ENCODE measurements around the gene SMIM38. TPM values are rescaled to one million over a fixed set of nuclear protein-coding genes. Genes with fewer than 3 reads are reported as not detected.

SMIM38 gene
- total and polyA plus RNA-seq, 2 experiments from 2014 or later, result 0.38 TPM; not detected in 1

GRCh38 chr11:69171476-69172240 lies 15.9 kb downstream of the SMIM38 start:
- TF ChIP-seq POLR2AphosphoS5 (IDR thresholded peaks at IDR 0.05; ENCODE audit: low read depth) (no peak), JUNB (IDR thresholded peaks at IDR 0.05; ENCODE audit: unreplicated experiment) (no peak), CREB1 (CRISPR knock-in tag; IDR thresholded peaks at IDR 0.05; ENCODE audit: low read depth) (no peak), STAT1 (IDR thresholded peaks at IDR 0.05; ENCODE audit: unreplicated experiment) (no peak), EZH2phosphoT487 (IDR thresholded peaks at IDR 0.05; ENCODE audit: unreplicated experiment) (no peak), EZH2 (IDR thresholded peaks at IDR 0.05; ENCODE audit: low read depth, unreplicated experiment) (no peak), NANOG (IDR thresholded peaks at IDR 0.05; ENCODE audit: borderline replicate concordance) (no peak), ZNF114 (CRISPR knock-in tag; IDR thresholded peaks at IDR 0.05) (no peak), ZNF331 (CRISPR knock-in tag; IDR thresholded peaks at IDR 0.05; ENCODE audit: low read depth) (no peak)
- TF ChIP-seq, protein P1, sequence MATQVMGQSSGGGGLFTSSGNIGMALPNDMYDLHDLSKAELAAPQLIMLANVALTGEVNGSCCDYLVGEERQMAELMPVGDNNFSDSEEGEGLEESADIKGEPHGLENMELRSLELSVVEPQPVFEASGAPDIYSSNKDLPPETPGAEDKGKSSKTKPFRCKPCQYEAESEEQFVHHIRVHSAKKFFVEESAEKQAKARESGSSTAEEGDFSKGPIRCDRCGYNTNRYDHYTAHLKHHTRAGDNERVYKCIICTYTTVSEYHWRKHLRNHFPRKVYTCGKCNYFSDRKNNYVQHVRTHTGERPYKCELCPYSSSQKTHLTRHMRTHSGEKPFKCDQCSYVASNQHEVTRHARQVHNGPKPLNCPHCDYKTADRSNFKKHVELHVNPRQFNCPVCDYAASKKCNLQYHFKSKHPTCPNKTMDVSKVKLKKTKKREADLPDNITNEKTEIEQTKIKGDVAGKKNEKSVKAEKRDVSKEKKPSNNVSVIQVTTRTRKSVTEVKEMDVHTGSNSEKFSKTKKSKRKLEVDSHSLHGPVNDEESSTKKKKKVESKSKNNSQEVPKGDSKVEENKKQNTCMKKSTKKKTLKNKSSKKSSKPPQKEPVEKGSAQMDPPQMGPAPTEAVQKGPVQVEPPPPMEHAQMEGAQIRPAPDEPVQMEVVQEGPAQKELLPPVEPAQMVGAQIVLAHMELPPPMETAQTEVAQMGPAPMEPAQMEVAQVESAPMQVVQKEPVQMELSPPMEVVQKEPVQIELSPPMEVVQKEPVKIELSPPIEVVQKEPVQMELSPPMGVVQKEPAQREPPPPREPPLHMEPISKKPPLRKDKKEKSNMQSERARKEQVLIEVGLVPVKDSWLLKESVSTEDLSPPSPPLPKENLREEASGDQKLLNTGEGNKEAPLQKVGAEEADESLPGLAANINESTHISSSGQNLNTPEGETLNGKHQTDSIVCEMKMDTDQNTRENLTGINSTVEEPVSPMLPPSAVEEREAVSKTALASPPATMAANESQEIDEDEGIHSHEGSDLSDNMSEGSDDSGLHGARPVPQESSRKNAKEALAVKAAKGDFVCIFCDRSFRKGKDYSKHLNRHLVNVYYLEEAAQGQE (IDR thresholded peaks at IDR 0.05; ENCODE audit: unreplicated experiment), result no peak
- TF ChIP-seq, protein P2, sequence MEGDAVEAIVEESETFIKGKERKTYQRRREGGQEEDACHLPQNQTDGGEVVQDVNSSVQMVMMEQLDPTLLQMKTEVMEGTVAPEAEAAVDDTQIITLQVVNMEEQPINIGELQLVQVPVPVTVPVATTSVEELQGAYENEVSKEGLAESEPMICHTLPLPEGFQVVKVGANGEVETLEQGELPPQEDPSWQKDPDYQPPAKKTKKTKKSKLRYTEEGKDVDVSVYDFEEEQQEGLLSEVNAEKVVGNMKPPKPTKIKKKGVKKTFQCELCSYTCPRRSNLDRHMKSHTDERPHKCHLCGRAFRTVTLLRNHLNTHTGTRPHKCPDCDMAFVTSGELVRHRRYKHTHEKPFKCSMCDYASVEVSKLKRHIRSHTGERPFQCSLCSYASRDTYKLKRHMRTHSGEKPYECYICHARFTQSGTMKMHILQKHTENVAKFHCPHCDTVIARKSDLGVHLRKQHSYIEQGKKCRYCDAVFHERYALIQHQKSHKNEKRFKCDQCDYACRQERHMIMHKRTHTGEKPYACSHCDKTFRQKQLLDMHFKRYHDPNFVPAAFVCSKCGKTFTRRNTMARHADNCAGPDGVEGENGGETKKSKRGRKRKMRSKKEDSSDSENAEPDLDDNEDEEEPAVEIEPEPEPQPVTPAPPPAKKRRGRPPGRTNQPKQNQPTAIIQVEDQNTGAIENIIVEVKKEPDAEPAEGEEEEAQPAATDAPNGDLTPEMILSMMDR (conservative IDR thresholded peaks at IDR 0.05; ENCODE audit: low read depth in 2 of 2), result no peak
- TF ChIP-seq, protein P3, sequence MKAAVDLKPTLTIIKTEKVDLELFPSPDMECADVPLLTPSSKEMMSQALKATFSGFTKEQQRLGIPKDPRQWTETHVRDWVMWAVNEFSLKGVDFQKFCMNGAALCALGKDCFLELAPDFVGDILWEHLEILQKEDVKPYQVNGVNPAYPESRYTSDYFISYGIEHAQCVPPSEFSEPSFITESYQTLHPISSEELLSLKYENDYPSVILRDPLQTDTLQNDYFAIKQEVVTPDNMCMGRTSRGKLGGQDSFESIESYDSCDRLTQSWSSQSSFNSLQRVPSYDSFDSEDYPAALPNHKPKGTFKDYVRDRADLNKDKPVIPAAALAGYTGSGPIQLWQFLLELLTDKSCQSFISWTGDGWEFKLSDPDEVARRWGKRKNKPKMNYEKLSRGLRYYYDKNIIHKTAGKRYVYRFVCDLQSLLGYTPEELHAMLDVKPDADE (IDR thresholded peaks at IDR 0.05), result no peak
- TF ChIP-seq, protein P4, sequence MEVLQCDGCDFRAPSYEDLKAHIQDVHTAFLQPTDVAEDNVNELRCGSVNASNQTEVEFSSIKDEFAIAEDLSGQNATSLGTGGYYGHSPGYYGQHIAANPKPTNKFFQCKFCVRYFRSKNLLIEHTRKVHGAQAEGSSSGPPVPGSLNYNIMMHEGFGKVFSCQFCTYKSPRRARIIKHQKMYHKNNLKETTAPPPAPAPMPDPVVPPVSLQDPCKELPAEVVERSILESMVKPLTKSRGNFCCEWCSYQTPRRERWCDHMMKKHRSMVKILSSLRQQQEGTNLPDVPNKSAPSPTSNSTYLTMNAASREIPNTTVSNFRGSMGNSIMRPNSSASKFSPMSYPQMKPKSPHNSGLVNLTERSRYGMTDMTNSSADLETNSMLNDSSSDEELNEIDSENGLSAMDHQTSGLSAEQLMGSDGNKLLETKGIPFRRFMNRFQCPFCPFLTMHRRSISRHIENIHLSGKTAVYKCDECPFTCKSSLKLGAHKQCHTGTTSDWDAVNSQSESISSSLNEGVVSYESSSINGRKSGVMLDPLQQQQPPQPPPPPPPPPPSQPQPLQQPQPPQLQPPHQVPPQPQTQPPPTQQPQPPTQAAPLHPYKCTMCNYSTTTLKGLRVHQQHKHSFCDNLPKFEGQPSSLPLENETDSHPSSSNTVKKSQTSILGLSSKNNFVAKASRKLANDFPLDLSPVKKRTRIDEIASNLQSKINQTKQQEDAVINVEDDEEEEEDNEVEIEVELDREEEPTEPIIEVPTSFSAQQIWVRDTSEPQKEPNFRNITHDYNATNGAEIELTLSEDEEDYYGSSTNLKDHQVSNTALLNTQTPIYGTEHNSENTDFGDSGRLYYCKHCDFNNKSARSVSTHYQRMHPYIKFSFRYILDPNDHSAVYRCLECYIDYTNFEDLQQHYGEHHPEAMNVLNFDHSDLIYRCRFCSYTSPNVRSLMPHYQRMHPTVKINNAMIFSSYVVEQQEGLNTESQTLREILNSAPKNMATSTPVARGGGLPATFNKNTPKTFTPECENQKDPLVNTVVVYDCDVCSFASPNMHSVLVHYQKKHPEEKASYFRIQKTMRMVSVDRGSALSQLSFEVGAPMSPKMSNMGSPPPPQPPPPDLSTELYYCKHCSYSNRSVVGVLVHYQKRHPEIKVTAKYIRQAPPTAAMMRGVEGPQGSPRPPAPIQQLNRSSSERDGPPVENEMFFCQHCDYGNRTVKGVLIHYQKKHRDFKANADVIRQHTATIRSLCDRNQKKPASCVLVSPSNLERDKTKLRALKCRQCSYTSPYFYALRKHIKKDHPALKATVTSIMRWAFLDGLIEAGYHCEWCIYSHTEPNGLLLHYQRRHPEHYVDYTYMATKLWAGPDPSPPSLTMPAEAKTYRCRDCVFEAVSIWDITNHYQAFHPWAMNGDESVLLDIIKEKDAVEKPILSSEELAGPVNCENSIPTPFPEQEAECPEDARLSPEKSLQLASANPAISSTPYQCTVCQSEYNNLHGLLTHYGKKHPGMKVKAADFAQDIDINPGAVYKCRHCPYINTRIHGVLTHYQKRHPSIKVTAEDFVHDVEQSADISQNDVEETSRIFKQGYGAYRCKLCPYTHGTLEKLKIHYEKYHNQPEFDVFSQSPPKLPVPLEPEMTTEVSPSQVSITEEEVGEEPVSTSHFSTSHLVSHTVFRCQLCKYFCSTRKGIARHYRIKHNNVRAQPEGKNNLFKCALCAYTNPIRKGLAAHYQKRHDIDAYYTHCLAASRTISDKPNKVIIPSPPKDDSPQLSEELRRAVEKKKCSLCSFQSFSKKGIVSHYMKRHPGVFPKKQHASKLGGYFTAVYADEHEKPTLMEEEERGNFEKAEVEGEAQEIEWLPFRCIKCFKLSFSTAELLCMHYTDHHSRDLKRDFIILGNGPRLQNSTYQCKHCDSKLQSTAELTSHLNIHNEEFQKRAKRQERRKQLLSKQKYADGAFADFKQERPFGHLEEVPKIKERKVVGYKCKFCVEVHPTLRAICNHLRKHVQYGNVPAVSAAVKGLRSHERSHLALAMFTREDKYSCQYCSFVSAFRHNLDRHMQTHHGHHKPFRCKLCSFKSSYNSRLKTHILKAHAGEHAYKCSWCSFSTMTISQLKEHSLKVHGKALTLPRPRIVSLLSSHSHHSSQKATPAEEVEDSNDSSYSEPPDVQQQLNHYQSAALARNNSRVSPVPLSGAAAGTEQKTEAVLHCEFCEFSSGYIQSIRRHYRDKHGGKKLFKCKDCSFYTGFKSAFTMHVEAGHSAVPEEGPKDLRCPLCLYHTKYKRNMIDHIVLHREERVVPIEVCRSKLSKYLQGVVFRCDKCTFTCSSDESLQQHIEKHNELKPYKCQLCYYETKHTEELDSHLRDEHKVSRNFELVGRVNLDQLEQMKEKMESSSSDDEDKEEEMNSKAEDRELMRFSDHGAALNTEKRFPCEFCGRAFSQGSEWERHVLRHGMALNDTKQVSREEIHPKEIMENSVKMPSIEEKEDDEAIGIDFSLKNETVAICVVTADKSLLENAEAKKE (CRISPR knock-in tag; IDR thresholded peaks at IDR 0.05), result no peak
- H4K20me1 ChIP-seq (replicated peaks; ENCODE audit: insufficient read depth), result no peaks in the 10 kb centered on the region
- no peaks in the 10 kb centered on the region; the same call in 1 of the 2 replicates for H3K4me1 ChIP-seq (ENCODE audit: insufficient read depth)
- no peaks in the 10 kb centered on the region for H3K79me2 ChIP-seq (replicated peaks; ENCODE audit: insufficient read depth)
- H3K27ac ChIP-seq (ENCODE audit: low read depth), result no peak overlapping the region
- no peak for ATAC-seq
- no peak overlapping the region for H3K4me3 ChIP-seq
- Mint-ChIP-seq H3K4me1 (no peaks in the 10 kb centered on the region; the same call in 2 of the 3 replicates), H3K27me3 (ENCODE audit: insufficient read depth, low read depth, poor library complexity) (peaks cover 19% of the 10 kb centered on the region), H3K36me3 (ENCODE audit: low read depth) (no peaks in the 10 kb centered on the region), H3K4me3 (no peak overlapping the region), H3K9me3 (peaks cover 5% of the 10 kb centered on the region), H3K27ac (no peak overlapping the region)
- no peak overlapping the region for H3K4me2 ChIP-seq
- H2AFZ ChIP-seq, result no peak overlapping the region
- DNase-seq (ENCODE audit: low spot score), result no peak
- no peaks in the 10 kb centered on the region for H3K27me3 ChIP-seq (ENCODE audit: insufficient read depth)
- no peaks in the 10 kb centered on the region for H3K36me3 ChIP-seq (ENCODE audit: insufficient read depth)
- H3K9me2 ChIP-seq (ENCODE audit: insufficient read depth), result no peaks in the 10 kb centered on the region; the same call in 1 of the 2 replicates
- H3F3A ChIP-seq (replicated peaks; ENCODE audit: low read depth), result no peaks in the 10 kb centered on the region

All from GM23338 (cell line).